ENCODE results near the gene SKIC3. TPM values are rescaled to one million over a fixed set of nuclear protein-coding genes. Genes with fewer than 3 reads are reported as not detected.

SKIC3 gene
- total RNA-seq, 4 donors from 2014 or later = 54.0 to 85.3 (median 61.6) TPM

DNA sequence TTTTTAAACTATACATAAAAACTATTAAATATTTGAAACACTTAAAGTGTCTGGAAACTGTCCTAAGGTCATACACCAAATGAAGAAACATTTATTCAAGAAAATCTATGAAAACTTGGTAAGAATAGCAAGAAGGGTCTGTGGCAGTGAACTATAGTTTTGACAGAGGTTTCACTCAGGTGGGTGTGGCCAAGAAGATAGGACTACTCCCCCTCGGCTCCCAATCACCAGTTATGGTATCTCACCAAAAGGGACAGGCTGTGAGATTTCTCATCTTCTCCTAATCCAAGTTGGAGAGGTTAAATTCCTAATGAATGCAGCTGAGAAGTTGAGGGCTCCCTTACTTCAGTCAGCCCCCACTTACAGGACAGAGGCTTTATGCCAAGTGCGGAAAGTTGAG lies 3.1 kb upstream of the SKIC3 start:
- TF ChIP-seq, protein P1, sequence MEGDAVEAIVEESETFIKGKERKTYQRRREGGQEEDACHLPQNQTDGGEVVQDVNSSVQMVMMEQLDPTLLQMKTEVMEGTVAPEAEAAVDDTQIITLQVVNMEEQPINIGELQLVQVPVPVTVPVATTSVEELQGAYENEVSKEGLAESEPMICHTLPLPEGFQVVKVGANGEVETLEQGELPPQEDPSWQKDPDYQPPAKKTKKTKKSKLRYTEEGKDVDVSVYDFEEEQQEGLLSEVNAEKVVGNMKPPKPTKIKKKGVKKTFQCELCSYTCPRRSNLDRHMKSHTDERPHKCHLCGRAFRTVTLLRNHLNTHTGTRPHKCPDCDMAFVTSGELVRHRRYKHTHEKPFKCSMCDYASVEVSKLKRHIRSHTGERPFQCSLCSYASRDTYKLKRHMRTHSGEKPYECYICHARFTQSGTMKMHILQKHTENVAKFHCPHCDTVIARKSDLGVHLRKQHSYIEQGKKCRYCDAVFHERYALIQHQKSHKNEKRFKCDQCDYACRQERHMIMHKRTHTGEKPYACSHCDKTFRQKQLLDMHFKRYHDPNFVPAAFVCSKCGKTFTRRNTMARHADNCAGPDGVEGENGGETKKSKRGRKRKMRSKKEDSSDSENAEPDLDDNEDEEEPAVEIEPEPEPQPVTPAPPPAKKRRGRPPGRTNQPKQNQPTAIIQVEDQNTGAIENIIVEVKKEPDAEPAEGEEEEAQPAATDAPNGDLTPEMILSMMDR (IDR thresholded peaks at IDR 0.05) = no peak
- ATAC-seq (ENCODE audit: low FRiP score) = no peak
- DNase-seq (ENCODE audit: low spot score) = no peak

DNA sequence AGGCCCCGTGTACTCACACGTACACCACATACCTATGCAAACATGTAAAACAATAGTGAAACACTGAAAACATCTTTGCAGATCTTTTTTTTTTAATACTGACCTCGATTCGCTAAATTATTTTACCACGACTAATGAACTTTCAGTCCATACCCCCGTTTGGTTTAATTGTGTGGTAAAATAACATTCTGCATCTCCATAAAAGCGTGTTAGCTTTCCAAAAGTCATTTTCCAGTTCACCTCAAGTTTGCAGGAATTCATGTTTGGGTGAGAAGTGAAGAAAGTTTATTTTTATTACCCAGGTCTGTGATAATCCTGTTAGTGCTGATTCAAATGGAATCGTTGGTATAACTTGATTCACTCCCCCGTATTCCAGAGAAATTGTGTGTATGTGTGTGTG lies 776 bp upstream of the SKIC3 start:
- ATAC-seq (ENCODE audit: low FRiP score) (no peak), DNase-seq (ENCODE audit: low spot score) (no peak)
- TF ChIP-seq, protein P1 (IDR thresholded peaks at IDR 0.05) = no peak

DNA sequence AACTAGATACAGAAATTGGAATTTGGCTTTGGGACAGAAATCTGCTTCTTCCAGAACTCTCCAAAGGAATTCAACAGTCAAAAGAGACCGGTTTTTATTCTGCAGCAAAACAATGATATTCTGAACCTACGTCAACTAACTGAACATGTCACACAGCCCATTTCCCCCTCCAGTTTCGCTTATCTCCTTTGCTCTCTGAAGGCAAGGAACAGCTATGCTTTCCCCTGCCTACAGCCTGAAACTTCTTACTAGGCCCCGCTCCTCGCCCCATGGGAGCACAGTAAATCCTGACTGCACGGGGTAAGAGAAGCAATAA lies 488 bp downstream of the SKIC3 start:
- TF ChIP-seq, protein P1 (IDR thresholded peaks at IDR 0.05) = no peak
- peak; percentile 11 for ATAC-seq (ENCODE audit: low FRiP score)
- no peak for DNase-seq (ENCODE audit: low spot score)

GRCh38 chr5:95549030-95549429 lies 5.7 kb downstream of the SKIC3 start:
- TF ChIP-seq, protein P1 (IDR thresholded peaks at IDR 0.05) = no peak
- ATAC-seq (ENCODE audit: low FRiP score) = no peak
- no peak for DNase-seq (ENCODE audit: low spot score)

GRCh38 chr5:95543017-95543705 lies 11.6 kb downstream of the SKIC3 start:
- TF ChIP-seq, protein P1 (IDR thresholded peaks at IDR 0.05) = no peak
- ATAC-seq (ENCODE audit: low FRiP score) = no peak
- DNase-seq (ENCODE audit: low spot score) = no peak

DNA sequence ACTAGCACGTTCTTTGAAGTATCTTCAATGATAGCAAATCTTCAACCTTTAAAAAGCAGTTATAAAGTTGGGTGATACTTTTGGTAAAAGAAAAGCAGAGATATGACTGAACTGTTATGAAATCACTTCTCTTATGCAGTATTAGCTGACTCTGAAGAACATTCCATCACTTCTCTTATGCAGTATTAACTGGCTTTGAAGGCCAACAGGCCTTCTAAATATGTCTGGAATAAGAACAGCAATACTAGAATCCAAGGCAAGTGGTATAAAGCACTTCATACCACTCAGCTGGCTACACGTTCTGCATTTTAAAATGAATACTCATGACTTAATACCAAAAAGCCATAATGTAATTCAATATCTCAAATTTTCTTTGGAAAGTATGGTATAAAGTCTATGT lies 17.3 kb downstream of the SKIC3 start:
- TF ChIP-seq, protein P1 (IDR thresholded peaks at IDR 0.05) = no peak

GRCh38 chr5:95533761-95534160 lies 21.0 kb downstream of the SKIC3 start:
- no peak for DNase-seq (ENCODE audit: low spot score)
- no peak for ATAC-seq (ENCODE audit: low FRiP score)
- TF ChIP-seq, protein P1 (IDR thresholded peaks at IDR 0.05) = no peak

More for the DNA sequence above, 17.3 kb downstream of the SKIC3 start:
- ATAC-seq (ENCODE audit: low FRiP score) (no peak), DNase-seq (ENCODE audit: low spot score) (no peak)

Measured in omental fat pad (tissue), 4 donors.